Measurements from ENCODE around the gene ZNF274.
"Not testable (repeated sequence)": the region's sequence is repeated elsewhere in the genome, so short reads cannot be mapped to it uniquely, and the experiment has no call there.

The ZNF274 gene

GRCh38 chr19:58182989-58183816, at the start of gene ZNF274:
ZNF274 (plus strand) TSS chr19:58183061; CDS start chr19:58183966, 905 bp downstream.
- TF ChIP-seq CTCF (IDR thresholded peaks at IDR 0.05; ENCODE audit: control extremely low read depth, extremely low read depth, low read depth, missing control alignments): no peak
- ChIA-PET CTCF (interaction anchor here (0.8 to 2.2 kb wide), 2 partner anchors 26 to 30 kb away, joined by 3 to 6 read pairs; no protein-coding TSS in a partner anchor), POLR2A (no interaction called here)
- DNase-seq (ENCODE audit: extremely low spot score): peak; percentile 97

GRCh38 chr19:58134244-58134643, 48.6 kb upstream of the ZNF274 start:
- no peak for TF ChIP-seq CTCF (IDR thresholded peaks at IDR 0.05; ENCODE audit: control extremely low read depth, extremely low read depth, low read depth, missing control alignments)
- POLR2A ChIA-PET: no interaction called here
- DNase-seq (ENCODE audit: extremely low spot score): no peak
- CTCF ChIA-PET: no interaction called here

- CTCF ChIA-PET: no interaction called here
- no peak for TF ChIP-seq CTCF (IDR thresholded peaks at IDR 0.05; ENCODE audit: control extremely low read depth, extremely low read depth, low read depth, missing control alignments)
- POLR2A ChIA-PET: no interaction called here
- DNase-seq (ENCODE audit: extremely low spot score): no peak
Measured at GRCh38 chr19:58145849-58146248, 37.0 kb upstream of the ZNF274 start.

GRCh38 chr19:58147475-58147874, 35.4 kb upstream of the ZNF274 start:
- CTCF ChIA-PET; POLR2A ChIA-PET; DNase-seq (ENCODE audit: extremely low spot score): not testable (repeated sequence)

- DNase-seq (ENCODE audit: extremely low spot score): peak; percentile 90
- ChIA-PET POLR2A (no interaction called here), CTCF (no interaction called here)
- no peak for TF ChIP-seq CTCF (IDR thresholded peaks at IDR 0.05; ENCODE audit: control extremely low read depth, extremely low read depth, low read depth, missing control alignments)
Measured at GRCh38 chr19:58150328-58150921, 32.4 kb upstream of the ZNF274 start, which contains the start of gene ZNF329. ZNF329 (minus strand) TSS chr19:58150789; CDS start chr19:58129503, 21,286 bp downstream.

- no peak for DNase-seq (ENCODE audit: extremely low spot score)
- POLR2A ChIA-PET: no interaction called here
- CTCF ChIA-PET: interaction anchor here (0.8 to 2.3 kb wide), 2 partner anchors 29 to 747 kb away, joined by 4 to 6 read pairs; partner anchors contain the start of gene ZNF274
- no peak for TF ChIP-seq CTCF (IDR thresholded peaks at IDR 0.05; ENCODE audit: control extremely low read depth, extremely low read depth, low read depth, missing control alignments)
Measured at GRCh38 chr19:58153386-58153785, 29.5 kb upstream of the ZNF274 start.

- CTCF ChIA-PET: interaction anchor here (0.8 to 2.3 kb wide), 3 partner anchors 11 to 748 kb away, joined by 4 to 6 read pairs (median 5); partner anchors contain the start of gene ZNF274
- POLR2A ChIA-PET: interaction anchor here (0.5 kb wide), 1 partner anchor 32 kb away, joined by 5 read pairs; no protein-coding TSS in a partner anchor
- DNase-seq (ENCODE audit: extremely low spot score): peak; percentile 17
- no peak for TF ChIP-seq CTCF (IDR thresholded peaks at IDR 0.05; ENCODE audit: control extremely low read depth, extremely low read depth, low read depth, missing control alignments)
Measured at GRCh38 chr19:58154287-58154678, 28.6 kb upstream of the ZNF274 start.

Measured in GM10248 (cell line).